GM18508 (cell line): ENCODE measurements around the gene DOCK2.
"Not testable (repeated sequence)": the region's sequence is repeated elsewhere in the genome, so short reads cannot be mapped to it uniquely, and the experiment has no call there.

Experiments used
- ATAC-seq: cut with Tn5 transposase; IDR thresholded peaks from one replicate; pipeline ENCODE4 v1.9.1; 2021; ENCODE audit warnings: moderate number of reproducible peaks; ENCODE audit not compliant: insufficient read depth, unreplicated experiment

Gene DOCK2

GRCh38 chr5:169636477-169637084, 494 bp upstream of the DOCK2 start:
- no peak for ATAC-seq

- peak; percentile 39 for ATAC-seq
Measured at GRCh38 chr5:169637549-169638121, 560 bp downstream of the DOCK2 start.

GRCh38 chr5:169641253-169641652, 4.2 kb downstream of the DOCK2 start:
- ATAC-seq = no peak

- peak; percentile 26 for ATAC-seq
Measured at GRCh38 chr5:169646856-169647255, 9.8 kb downstream of the DOCK2 start.

GRCh38 chr5:169647566-169647965, 10.5 kb downstream of the DOCK2 start:
- ATAC-seq = no peak

- ATAC-seq = no peak
Measured at GRCh38 chr5:169648725-169649310, 11.7 kb downstream of the DOCK2 start.

GRCh38 chr5:169649486-169649885, 12.4 kb downstream of the DOCK2 start:
- no peak for ATAC-seq

GRCh38 chr5:169650701-169651331, 13.7 kb downstream of the DOCK2 start:
- peak; percentile 51 for ATAC-seq

GRCh38 chr5:169651526-169651925, 14.5 kb downstream of the DOCK2 start:
- ATAC-seq = no peak

GRCh38 chr5:169652057-169652456, 15.0 kb downstream of the DOCK2 start:
- ATAC-seq = no peak

- ATAC-seq = no peak
Measured at GRCh38 chr5:169653091-169653490, 16.0 kb downstream of the DOCK2 start.

- ATAC-seq = no peak
Measured at GRCh38 chr5:169655353-169655752, 18.3 kb downstream of the DOCK2 start.

- peak; percentile 72 for ATAC-seq
Measured at GRCh38 chr5:169656125-169656901, 19.2 kb downstream of the DOCK2 start.

GRCh38 chr5:169657127-169657526, 20.1 kb downstream of the DOCK2 start:
- no peak for ATAC-seq

GRCh38 chr5:169662451-169662850, 25.4 kb downstream of the DOCK2 start:
- not testable (repeated sequence) for ATAC-seq

- ATAC-seq = no peak
Measured at GRCh38 chr5:169663537-169663936, 26.5 kb downstream of the DOCK2 start.

GRCh38 chr5:169666365-169666764, 29.3 kb downstream of the DOCK2 start:
- no peak for ATAC-seq

- no peak for ATAC-seq
Measured at GRCh38 chr5:169667896-169668674, 31.0 kb downstream of the DOCK2 start.

- no peak for ATAC-seq
Measured at GRCh38 chr5:169668732-169669131, 31.7 kb downstream of the DOCK2 start.
